Posterior vena cava (tissue), 2 donors: ENCODE data around the gene PDE6B. TPM values are rescaled to one million over a fixed set of nuclear protein-coding genes. Genes with fewer than 3 reads are reported as not detected.
A peak's percentile ranks its signal among the peaks of the same experiment; 100 is the strongest.
"Not testable (repeated sequence)": the region's sequence is repeated elsewhere in the genome, so short reads cannot be mapped to it uniquely, and the experiment has no call there.

Experiments
- DNase-seq: peaks from one replicate; pipeline ENCODE4 v3.0.0-alpha.2; 2020; ENCODE audit warnings: low spot score
- intact Hi-C, 2 donors: fragments of 100-400 bp; cut with DNase I; formaldehyde crosslinking; loops; one replicate each; pipeline versions ENCODE4 v1.14.1 to v1.14.2; 2022 to 2023
- long read RNA-seq, 2 donors: library from polyadenylated mRNA; unstranded; transcript quantifications; one replicate each; pipeline ENCODE4 v2.0.0, GENCODE V29; 2020 to 2021
- total RNA-seq, 2 donors: library from RNA; stranded (reverse); fragmentation: NEBNext Ultra II Directional; extraction: Animal tissue kit (Norgen Biotek cat#: 25700); gene quantifications; one replicate each; pipeline ENCODE4 v1.2.1, GENCODE V29; 2021
- donor health status: DM: yes; HTN: yes; CAD: no.
- donor health status: DM: yes; HTN: yes; CAD: no.

Gene PDE6B
- total RNA-seq: 1 to 10 TPM; 1.4 to 3.7 TPM
- long read RNA-seq, donor 1, partial matches to known transcripts: 1 of 1 reads
- long read RNA-seq, donor 1, other reads (novel, unspliced or antisense): 0 of 1 reads
- long read RNA-seq, donor 2, partial matches to known transcripts: 4 of 4 reads
- long read RNA-seq, donor 2, other reads (novel, unspliced or antisense): 0 of 4 reads

GRCh38 chr4:624705-625590 is at the start of gene PDE6B:
PDE6B (plus strand) TSS chr4:625573; CDS start chr4:625627, 54 bp downstream.
- intact Hi-C loops: no loop called here
- DNase-seq: peak; percentile 71

- intact Hi-C loops: no loop called here
- DNase-seq: no peak
Measured at GRCh38 chr4:576245-576821, 49.0 kb upstream of the PDE6B start, which contains the start of gene TMEM271. TMEM271 (minus strand) TSS chr4:576295; CDS start chr4:576062, 233 bp downstream.

GRCh38 chr4:576991-577498 is 48.3 kb upstream of the PDE6B start:
- no peak for DNase-seq
- intact Hi-C loops: no loop called here

- intact Hi-C loops: no loop called here
- DNase-seq: no peak
Measured at GRCh38 chr4:577499-578450, 47.6 kb upstream of the PDE6B start.

- DNase-seq: peak; percentile 76
- intact Hi-C loops: no loop called here
Measured at GRCh38 chr4:578451-579443, 46.6 kb upstream of the PDE6B start.

GRCh38 chr4:579543-580175 is 45.7 kb upstream of the PDE6B start:
- intact Hi-C loops: no loop called here
- no peak for DNase-seq

GRCh38 chr4:581181-581580 is 44.2 kb upstream of the PDE6B start:
- no peak for DNase-seq
- intact Hi-C loops: no loop called here

GRCh38 chr4:581753-582361 is 43.5 kb upstream of the PDE6B start:
- intact Hi-C loops: no loop called here
- no peak for DNase-seq

GRCh38 chr4:583820-584219 is 41.6 kb upstream of the PDE6B start:
- DNase-seq: no peak
- intact Hi-C loops: no loop called here

- intact Hi-C loops: no loop called here
- no peak for DNase-seq
Measured at GRCh38 chr4:587671-588350, 37.6 kb upstream of the PDE6B start.

GRCh38 chr4:588351-588849 is 37.0 kb upstream of the PDE6B start:
- DNase-seq: no peak
- intact Hi-C loops: no loop called here

- peak; percentile 57 for DNase-seq
- intact Hi-C loops: no loop called here
Measured at GRCh38 chr4:589219-589963, 36.0 kb upstream of the PDE6B start.

GRCh38 chr4:590313-590841 is 35.0 kb upstream of the PDE6B start:
- intact Hi-C loops: no loop called here
- peak; percentile 52 for DNase-seq

GRCh38 chr4:592178-592577 is 33.2 kb upstream of the PDE6B start:
- intact Hi-C loops: not testable (repeated sequence)

GRCh38 chr4:592825-593520 is 32.4 kb upstream of the PDE6B start:
- no peak for DNase-seq
- intact Hi-C loops: no loop called here

More at GRCh38 chr4:592178-592577, 33.2 kb upstream of the PDE6B start:
- DNase-seq: not testable (repeated sequence)
